ENCODE measurements around the gene ZNF784. TPM values are rescaled to one million over a fixed set of nuclear protein-coding genes. Genes with fewer than 3 reads are reported as not detected.

The ZNF784 gene
- total and polyA plus RNA-seq, 9 of the 15 experiments (the other 6 are each of a cell fraction or from before 2014, with no cell fraction given): 0.14 to 6.1 (median 2.1) TPM

GRCh38 chr19:55643003-55643886 lies 18.9 kb upstream of the ZNF784 start, which contains the start of gene ZNF581 (continued):
- TF ChIP-seq E2F6 (IDR thresholded peaks at IDR 0.05; ENCODE audit: borderline replicate concordance in 1 of 2, extremely low read depth in 1 of 2, insufficient read depth in 1 of 2, insufficient read length in 1 of 2, low read depth in 1 of 2, low read length in 1 of 2, poor library complexity in 1 of 2, severe bottlenecking in 1 of 2) (peak in 1 of 2 experiments; percentile 48), POLR3G (IDR thresholded peaks at IDR 0.05; ENCODE audit: extremely low read depth, insufficient read length, insufficient replicate concordance) (no peak), IFI16 (CRISPR knock-in tag; IDR thresholded peaks at IDR 0.05) (no peak), CBX5 (IDR thresholded peaks at IDR 0.05; ENCODE audit: borderline replicate concordance, low read depth) (0 out of 2 replicates have a peak, but pooled peaks have one; percentile 10), JUN (IDR thresholded peaks at IDR 0.05; ENCODE audit: borderline replicate concordance, low read depth, low read length) (no peak), JUN (CRISPR knock-in tag; IDR thresholded peaks at IDR 0.05; ENCODE audit: borderline replicate concordance) (no peak), SRF (CRISPR knock-in tag; IDR thresholded peaks at IDR 0.05) (0 out of 4 replicates have a peak, but pooled peaks of 1 of the 2 experiments have one; percentile 11), ZNF324 (CRISPR knock-in tag; IDR thresholded peaks at IDR 0.05) (no peak), MGA (IDR thresholded peaks at IDR 0.05) (no peak), HMBOX1 (IDR thresholded peaks at IDR 0.05) (no peak), PRMT5 (CRISPR knock-in tag; IDR thresholded peaks at IDR 0.05) (no peak), SUPT5H (IDR thresholded peaks at IDR 0.05) (peak; percentile 68), EP400 (IDR thresholded peaks at IDR 0.05) (peak; percentile 86; the same call in 1 of the 2 replicates), NCOA6 (IDR thresholded peaks at IDR 0.05) (no peak)

All from K562 (cell line).